Activated CD4-positive, alpha-beta T cell treated with anti-CD3 and anti-CD28 coated beads, Interleukin-2, amount 50 U/mL, for 4 hours (primary cell): ENCODE results near the gene PAXX.

Experiments
- DNase-seq, 2 experiments: peaks; one replicate each; pipeline ENCODE4 v3.0.0-alpha.2; 2020

PAXX gene

GRCh38 chr9:136991993-136992818, at the start of gene PAXX:
Gene PAXX (plus strand): TSS chr9:136992422. CDS start chr9:136992444, 22 bp downstream.
- DNase-seq, result peak; percentile 90 to 92

GRCh38 chr9:136942881-136943230, 49.4 kb upstream of the PAXX start:
- DNase-seq, result no peak

- no peak for DNase-seq
Measured at GRCh38 chr9:136943291-136944211, 48.7 kb upstream of the PAXX start.

GRCh38 chr9:136944212-136944518, 48.1 kb upstream of the PAXX start:
- DNase-seq, result no peak

GRCh38 chr9:136944519-136945332, 47.5 kb upstream of the PAXX start, which contains the start of the genes C8G and FBXW5:
Gene C8G (plus strand): TSS chr9:136945243. CDS start chr9:136945321, 78 bp downstream.
Gene FBXW5 (minus strand): TSS chr9:136944738. CDS start chr9:136944083, 655 bp downstream.
- DNase-seq, result peak; percentile 89 to 90

- no peak for DNase-seq
Measured at GRCh38 chr9:136945333-136946227, 46.6 kb upstream of the PAXX start.

- no peak for DNase-seq
Measured at GRCh38 chr9:136946228-136947027, 45.8 kb upstream of the PAXX start.

- no peak for DNase-seq
Measured at GRCh38 chr9:136947028-136947891, 45.0 kb upstream of the PAXX start.

GRCh38 chr9:136947955-136948510, 44.2 kb upstream of the PAXX start:
- DNase-seq, result no peak

- no peak for DNase-seq
Measured at GRCh38 chr9:136949239-136949816, 42.9 kb upstream of the PAXX start.

- peak; percentile 96 for DNase-seq
Measured at GRCh38 chr9:136949817-136950655, 42.2 kb upstream of the PAXX start.

GRCh38 chr9:136950656-136951276, 41.5 kb upstream of the PAXX start:
- no peak for DNase-seq

- no peak for DNase-seq
Measured at GRCh38 chr9:136951541-136952320, 40.5 kb upstream of the PAXX start, which contains the start of gene LCN12. Gene LCN12 (plus strand): TSS chr9:136952273. CDS start chr9:136952328, 55 bp downstream.

GRCh38 chr9:136952321-136952850, 39.8 kb upstream of the PAXX start:
- no peak for DNase-seq

- no peak for DNase-seq
Measured at GRCh38 chr9:136952876-136953770, 39.1 kb upstream of the PAXX start.
